ENCODE data around the gene CASKIN1. TPM values are rescaled to one million over a fixed set of nuclear protein-coding genes. Genes with fewer than 3 reads are reported as not detected.

The CASKIN1 gene
- total and polyA plus RNA-seq, 10 of the 15 experiments (the other 5 are each of a cell fraction or from before 2014, with no cell fraction given), result 0.03 to 0.33 (median 0.11) TPM; not detected in 5

DNA sequence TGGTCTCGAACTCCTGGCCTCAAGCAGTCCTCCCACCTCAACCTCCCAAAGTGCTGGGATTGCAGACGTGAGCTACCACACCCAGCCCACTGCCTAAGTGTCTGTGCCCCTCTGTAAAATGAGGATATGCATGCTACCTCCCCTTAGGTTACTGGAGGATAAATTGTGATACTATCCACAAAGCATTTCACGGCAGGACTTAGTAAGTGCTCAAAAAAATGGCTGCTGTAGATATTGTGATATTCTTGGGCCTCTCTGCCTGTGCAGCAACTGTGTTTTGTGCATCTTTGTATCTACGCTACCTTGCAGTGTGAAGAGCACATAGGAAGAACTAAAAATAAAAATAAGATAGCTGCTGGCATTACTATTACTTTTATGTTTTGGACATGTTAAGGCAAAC is 1.9 kb upstream of the CASKIN1 start:
- ChIA-PET RAD21 (ENCODE audit: unreplicated experiment) (no interaction called here), POLR2A (no interaction called here), SMC1A (ENCODE audit: uncharacterized antibody, unreplicated experiment) (interaction anchor here (1.1 kb wide), 1 partner anchor 54 kb away, joined by 4 read pairs; no protein-coding TSS in a partner anchor), CTCF (no interaction called here)
- Histone ChIP-seq H3K36me3 (ENCODE audit: control insufficient read depth in 2 of 2, insufficient read depth in 2 of 2, low read length in 1 of 2) (no peaks in the 10 kb centered on the region), H3K4me2 (ENCODE audit: control insufficient read depth, insufficient read depth) (no peak overlapping the region), H3K9ac (ENCODE audit: control insufficient read depth, insufficient read depth, low read length) (no peak overlapping the region), H3K27me3 (replicated peaks in 1 of 2; ENCODE audit: control insufficient read depth in 2 of 2, insufficient read depth in 2 of 2, low read length in 1 of 2) (peaks cover 12 to 15% of the 10 kb centered on the region in 2 experiments), H3K4me3 (no peak overlapping the region), H3K79me2 (ENCODE audit: control insufficient read depth, insufficient read depth, low read length) (no peaks in the 10 kb centered on the region), H4K20me1 (ENCODE audit: control insufficient read depth, insufficient read depth) (no peaks in the 10 kb centered on the region), H3K27ac (ENCODE audit: control insufficient read depth, insufficient read depth) (no peak overlapping the region), H3K4me1 (ENCODE audit: control insufficient read depth, insufficient read depth, low read length) (no peaks in the 10 kb centered on the region; the same call in 1 of the 2 replicates), H3K9me3 (replicated peaks; ENCODE audit: control insufficient read depth, insufficient read depth, low read length) (no peaks in the 10 kb centered on the region), H2AFZ (ENCODE audit: control insufficient read depth, low read depth, low read length) (no peak overlapping the region)
- no peak for FAIRE-seq
- no peak for DNase-seq (ENCODE audit: low read depth, low spot score)
- ATAC-seq, result no peak
- intact Hi-C loops (cut with micrococcal nuclease; ENCODE audit: unreplicated experiment) (no loop called here), in situ Hi-C loops (cut with MboI) (no loop called here)
- WGBS (ENCODE audit: insufficient coverage, insufficient replicate concordance, low lambda C conversion rate, missing lambda C conversion rate), result 45% methylated on average over 4 of the region's 4 CpGs
- BruUV-seq (replicated peaks), result no TSS peak
- TF ChIP-seq, protein P1, sequence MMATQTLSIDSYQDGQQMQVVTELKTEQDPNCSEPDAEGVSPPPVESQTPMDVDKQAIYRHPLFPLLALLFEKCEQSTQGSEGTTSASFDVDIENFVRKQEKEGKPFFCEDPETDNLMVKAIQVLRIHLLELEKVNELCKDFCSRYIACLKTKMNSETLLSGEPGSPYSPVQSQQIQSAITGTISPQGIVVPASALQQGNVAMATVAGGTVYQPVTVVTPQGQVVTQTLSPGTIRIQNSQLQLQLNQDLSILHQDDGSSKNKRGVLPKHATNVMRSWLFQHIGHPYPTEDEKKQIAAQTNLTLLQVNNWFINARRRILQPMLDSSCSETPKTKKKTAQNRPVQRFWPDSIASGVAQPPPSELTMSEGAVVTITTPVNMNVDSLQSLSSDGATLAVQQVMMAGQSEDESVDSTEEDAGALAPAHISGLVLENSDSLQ (IDR thresholded peaks at IDR 0.05), result no peak
- TF ChIP-seq PML (IDR thresholded peaks at IDR 0.05; ENCODE audit: low read length) (no peak), BACH1 (IDR thresholded peaks at IDR 0.05; ENCODE audit: borderline replicate concordance) (no peak), ZZZ3 (IDR thresholded peaks at IDR 0.05; ENCODE audit: control insufficient read depth, insufficient read length, low read depth) (no peak), RBBP5 (conservative IDR thresholded peaks at IDR 0.05) (no peak), ETV6 (conservative IDR thresholded peaks at IDR 0.05 in 1 of 2, IDR thresholded peaks at IDR 0.05 in 1 of 2; ENCODE audit: borderline replicate concordance in 1 of 2, low read depth in 1 of 2) (no peak), EP300 (IDR thresholded peaks at IDR 0.05; ENCODE audit: borderline replicate concordance in 1 of 2, control insufficient read depth in 1 of 2, low read depth in 2 of 2, low read length in 2 of 2) (no peak), TCF7 (IDR thresholded peaks at IDR 0.05; ENCODE audit: borderline replicate concordance) (no peak), SMAD5 (IDR thresholded peaks at IDR 0.05; ENCODE audit: low read depth) (no peak), JUNB (IDR thresholded peaks at IDR 0.05) (no peak), ZNF274 (IDR thresholded peaks at IDR 0.05; ENCODE audit: insufficient read depth, insufficient read length) (no peak), WRNIP1 (IDR thresholded peaks at IDR 0.05; ENCODE audit: borderline replicate concordance, low read depth, low read length) (no peak), CREM (IDR thresholded peaks at IDR 0.05; ENCODE audit: low read depth) (no peak), POLR2A (IDR thresholded peaks at IDR 0.05; ENCODE audit: low read depth, low read length) (no peak), CHD2 (IDR thresholded peaks at IDR 0.05; ENCODE audit: borderline replicate concordance, low read depth, low read length) (no peak), STAT1 (conservative IDR thresholded peaks at IDR 0.05) (no peak), RAD51 (IDR thresholded peaks at IDR 0.05) (no peak), POU2F2 (IDR thresholded peaks at IDR 0.05; ENCODE audit: borderline replicate concordance, low read depth, low read length) (no peak)
- TF ChIP-seq, protein P2, sequence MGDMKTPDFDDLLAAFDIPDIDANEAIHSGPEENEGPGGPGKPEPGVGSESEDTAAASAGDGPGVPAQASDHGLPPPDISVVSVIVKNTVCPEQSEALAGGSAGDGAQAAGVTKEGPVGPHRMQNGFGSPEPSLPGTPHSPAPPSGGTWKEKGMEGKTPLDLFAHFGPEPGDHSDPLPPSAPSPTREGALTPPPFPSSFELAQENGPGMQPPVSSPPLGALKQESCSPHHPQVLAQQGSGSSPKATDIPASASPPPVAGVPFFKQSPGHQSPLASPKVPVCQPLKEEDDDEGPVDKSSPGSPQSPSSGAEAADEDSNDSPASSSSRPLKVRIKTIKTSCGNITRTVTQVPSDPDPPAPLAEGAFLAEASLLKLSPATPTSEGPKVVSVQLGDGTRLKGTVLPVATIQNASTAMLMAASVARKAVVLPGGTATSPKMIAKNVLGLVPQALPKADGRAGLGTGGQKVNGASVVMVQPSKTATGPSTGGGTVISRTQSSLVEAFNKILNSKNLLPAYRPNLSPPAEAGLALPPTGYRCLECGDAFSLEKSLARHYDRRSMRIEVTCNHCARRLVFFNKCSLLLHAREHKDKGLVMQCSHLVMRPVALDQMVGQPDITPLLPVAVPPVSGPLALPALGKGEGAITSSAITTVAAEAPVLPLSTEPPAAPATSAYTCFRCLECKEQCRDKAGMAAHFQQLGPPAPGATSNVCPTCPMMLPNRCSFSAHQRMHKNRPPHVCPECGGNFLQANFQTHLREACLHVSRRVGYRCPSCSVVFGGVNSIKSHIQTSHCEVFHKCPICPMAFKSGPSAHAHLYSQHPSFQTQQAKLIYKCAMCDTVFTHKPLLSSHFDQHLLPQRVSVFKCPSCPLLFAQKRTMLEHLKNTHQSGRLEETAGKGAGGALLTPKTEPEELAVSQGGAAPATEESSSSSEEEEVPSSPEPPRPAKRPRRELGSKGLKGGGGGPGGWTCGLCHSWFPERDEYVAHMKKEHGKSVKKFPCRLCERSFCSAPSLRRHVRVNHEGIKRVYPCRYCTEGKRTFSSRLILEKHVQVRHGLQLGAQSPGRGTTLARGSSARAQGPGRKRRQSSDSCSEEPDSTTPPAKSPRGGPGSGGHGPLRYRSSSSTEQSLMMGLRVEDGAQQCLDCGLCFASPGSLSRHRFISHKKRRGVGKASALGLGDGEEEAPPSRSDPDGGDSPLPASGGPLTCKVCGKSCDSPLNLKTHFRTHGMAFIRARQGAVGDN (IDR thresholded peaks at IDR 0.05), result no peak
